Esophagus squamous epithelium (tissue), 5 donors: ENCODE results near the gene TMEM30A. TPM values are rescaled to one million over a fixed set of nuclear protein-coding genes. Genes with fewer than 3 reads are reported as not detected.

Experiments
- DNase-seq: peaks from one replicate; lab custom pipeline; 2025; lab: John Stamatoyannopoulos, UW
- H3K27ac ChIP-seq, 4 donors: fragments of 200-600 bp; sonication (generic); one replicate each; pipeline ENCODE4 v1.5.1; 2016 to 2019; ENCODE audit warnings: mild to moderate bottlenecking in 1 of 4
- H3K27me3 ChIP-seq, 4 donors: fragments of 200-600 bp; sonication (generic); 1 replicate in 3 of 4; 2 replicates in 1 of 4; pipeline versions ENCODE4 v1.5.1 to v1.6.0; 2017 to 2021; ENCODE audit warnings: antibody characterized with exemption in 1 of 4
- H3K36me3 ChIP-seq, 3 donors: fragments of 200-600 bp; sonication (generic); one replicate each; pipeline ENCODE4 v1.5.1; 2016 to 2019
- H3K4me1 ChIP-seq, 3 donors: fragments of 200-600 bp; sonication (generic); one replicate each; pipeline ENCODE4 v1.5.1; 2017 to 2019
- H3K4me3 ChIP-seq, 4 donors: fragments of 200-600 bp; sonication (generic); 1 replicate in 3 of 4; 2 replicates in 1 of 4; pipeline ENCODE4 v1.5.1; 2016 to 2019; ENCODE audit warnings: mild to moderate bottlenecking in 2 of 4, moderate library complexity in 1 of 4
- H3K9me3 ChIP-seq, 3 donors: fragments of 200-600 bp; sonication (generic); one replicate each; pipeline ENCODE4 v1.5.1; 2016 to 2019
- POLR2A ChIP-seq, 4 donors: fragments of 450-650 bp; IDR thresholded peaks; one replicate each; pipeline ENCODE4 v1.6.1; 2017; ENCODE audit warnings: antibody characterized with exemption in 4 of 4, mild to moderate bottlenecking in 4 of 4, moderate library complexity in 3 of 4
- WGBS, 2 donors: methylation state at CpG; one replicate each; pipeline ENCODE4 v1.1.5; 2018; 5-methylcytosine and 5-hydroxymethylcytosine counted together
- intact Hi-C: fragments of 100-400 bp; cut with DNase I; formaldehyde crosslinking; loops from one replicate; pipeline ENCODE4 v1.15.0; 2022
- total RNA-seq, 4 donors: library from RNA; depleted of rRNA; stranded (reverse); fragments of >200 nt; gene quantifications; one replicate each; pipeline ENCODE4 v1.1.0, GENCODE V29; 2016
- TF ChIP-seq, protein P1 (sequence below), 6 experiments: fragments of 450-650 bp in 4 of 6; fragments of 200-600 bp in 2 of 6; sonication (generic) in 2 of 6; IDR thresholded peaks; one replicate each; pipeline ENCODE4 v1.5.1; 2016 to 2019; ENCODE audit warnings: antibody characterized with exemption in 6 of 6, mild to moderate bottlenecking in 4 of 6, moderate library complexity in 4 of 6
- donor health status: DM: yes; HTN: yes; CAD: no.

TMEM30A gene
- total RNA-seq, 4 donors from 2014 or later: 51.3 to 97.0 (median 72.3) TPM

DNA sequence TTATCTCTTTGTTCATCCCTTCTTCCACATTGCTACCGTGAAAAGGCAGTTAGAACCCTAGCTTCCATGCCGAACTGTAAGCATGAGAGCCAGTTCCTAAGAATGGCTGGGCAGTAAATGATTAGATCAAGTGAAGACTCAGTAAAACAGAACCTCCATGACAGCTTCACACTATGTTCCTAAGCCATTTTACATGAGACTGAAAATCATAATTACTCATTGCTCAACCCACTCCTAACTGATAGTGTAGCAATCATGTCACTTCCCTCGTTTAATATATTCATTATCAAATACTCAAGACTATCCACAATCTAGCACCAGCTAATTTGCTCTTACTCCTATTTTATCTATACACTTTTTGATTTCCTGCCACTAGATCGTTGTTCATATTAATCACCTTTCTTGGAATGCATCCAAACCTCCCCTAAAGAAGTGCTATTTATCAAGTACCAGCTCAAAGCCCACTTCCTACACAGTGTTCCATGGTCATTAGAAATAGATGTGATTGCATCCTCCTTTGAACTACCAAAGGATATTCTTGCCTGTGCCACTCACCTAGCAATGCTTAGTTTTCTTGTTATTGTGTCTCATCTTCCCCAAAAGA lies 6.0 kb downstream of the TMEM30A start:
- Histone ChIP-seq H3K4me1 (peaks cover 0 to 81% (median 25%) of the 10 kb centered on the region in 3 donors), H3K36me3 (no peaks in the 10 kb centered on the region), H3K27ac (no peak overlapping the region), H3K9me3 (no peaks in the 10 kb centered on the region), H3K27me3 (no peaks in the 10 kb centered on the region), H3K4me3 (no peak overlapping the region)
- TF ChIP-seq, protein P1, sequence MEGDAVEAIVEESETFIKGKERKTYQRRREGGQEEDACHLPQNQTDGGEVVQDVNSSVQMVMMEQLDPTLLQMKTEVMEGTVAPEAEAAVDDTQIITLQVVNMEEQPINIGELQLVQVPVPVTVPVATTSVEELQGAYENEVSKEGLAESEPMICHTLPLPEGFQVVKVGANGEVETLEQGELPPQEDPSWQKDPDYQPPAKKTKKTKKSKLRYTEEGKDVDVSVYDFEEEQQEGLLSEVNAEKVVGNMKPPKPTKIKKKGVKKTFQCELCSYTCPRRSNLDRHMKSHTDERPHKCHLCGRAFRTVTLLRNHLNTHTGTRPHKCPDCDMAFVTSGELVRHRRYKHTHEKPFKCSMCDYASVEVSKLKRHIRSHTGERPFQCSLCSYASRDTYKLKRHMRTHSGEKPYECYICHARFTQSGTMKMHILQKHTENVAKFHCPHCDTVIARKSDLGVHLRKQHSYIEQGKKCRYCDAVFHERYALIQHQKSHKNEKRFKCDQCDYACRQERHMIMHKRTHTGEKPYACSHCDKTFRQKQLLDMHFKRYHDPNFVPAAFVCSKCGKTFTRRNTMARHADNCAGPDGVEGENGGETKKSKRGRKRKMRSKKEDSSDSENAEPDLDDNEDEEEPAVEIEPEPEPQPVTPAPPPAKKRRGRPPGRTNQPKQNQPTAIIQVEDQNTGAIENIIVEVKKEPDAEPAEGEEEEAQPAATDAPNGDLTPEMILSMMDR (IDR thresholded peaks at IDR 0.05): no peak
- TF ChIP-seq POLR2A (IDR thresholded peaks at IDR 0.05): no peak
- intact Hi-C loops: no loop called here
- no peak for DNase-seq
- WGBS, 2 donors: 48 to 58% methylated on average over 4 of the region's 4 CpGs

GRCh38 chr6:75275067-75275466 lies 9.5 kb downstream of the TMEM30A start:
- Histone ChIP-seq H3K4me3 (no peak overlapping the region), H3K27me3 (no peaks in the 10 kb centered on the region), H3K27ac (no peak overlapping the region), H3K9me3 (peaks cover 0 to 7% (median 0%) of the 10 kb centered on the region in 3 donors), H3K36me3 (peaks cover 0 to 8% (median 0%) of the 10 kb centered on the region in 3 donors), H3K4me1 (peaks cover 0 to 67% (median 8%) of the 10 kb centered on the region in 3 donors)
- TF ChIP-seq, protein P1 (IDR thresholded peaks at IDR 0.05): no peak
- TF ChIP-seq POLR2A (IDR thresholded peaks at IDR 0.05): no peak
- intact Hi-C loops: no loop called here
- DNase-seq: no peak

- peaks cover 0 to 7% (median 0%) of the 10 kb centered on the region in 3 donors for H3K9me3 ChIP-seq
- H3K27ac ChIP-seq: peak overlapping the region in 3 of 4 donors; percentile 5 to 54 (median 24)
- peaks cover 0 to 8% (median 0%) of the 10 kb centered on the region in 3 donors for H3K36me3 ChIP-seq
- no peaks in the 10 kb centered on the region for H3K27me3 ChIP-seq
- 63 to 75% methylated on average over 4 of the region's 4 CpGs for WGBS, 2 donors
- no peak overlapping the region for H3K4me3 ChIP-seq
- TF ChIP-seq, protein P1 (IDR thresholded peaks at IDR 0.05): no peak
- no peak for TF ChIP-seq POLR2A (IDR thresholded peaks at IDR 0.05)
- DNase-seq: no peak
- intact Hi-C loops: no loop called here
- peaks cover 0 to 58% (median 6%) of the 10 kb centered on the region in 3 donors for H3K4me1 ChIP-seq
Observed at GRCh38 chr6:75273009-75273408, 11.6 kb downstream of the TMEM30A start.

GRCh38 chr6:75272145-75272840 lies 12.3 kb downstream of the TMEM30A start:
- no peaks in the 10 kb centered on the region for H3K27me3 ChIP-seq
- H3K27ac ChIP-seq: peak overlapping the region in 3 of 4 donors; percentile 15 to 69 (median 24)
- H3K36me3 ChIP-seq: peaks cover 0 to 8% (median 0%) of the 10 kb centered on the region in 3 donors
- 79% methylated on average over 5 of the region's 5 CpGs for WGBS, 2 donors
- TF ChIP-seq, protein P1 (IDR thresholded peaks at IDR 0.05): no peak
- no peak for TF ChIP-seq POLR2A (IDR thresholded peaks at IDR 0.05)
- peaks cover 5 to 60% (median 9%) of the 10 kb centered on the region in 3 donors for H3K4me1 ChIP-seq
- no peak overlapping the region for H3K4me3 ChIP-seq
- intact Hi-C loops: no loop called here
- DNase-seq: no peak
- peaks cover 0 to 7% (median 0%) of the 10 kb centered on the region in 3 donors for H3K9me3 ChIP-seq

GRCh38 chr6:75268988-75269354 lies 15.6 kb downstream of the TMEM30A start:
- H3K4me1 ChIP-seq: peaks cover 5 to 49% (median 9%) of the 10 kb centered on the region in 3 donors
- no peak overlapping the region for H3K4me3 ChIP-seq
- TF ChIP-seq, protein P1 (IDR thresholded peaks at IDR 0.05): no peak
- TF ChIP-seq POLR2A (IDR thresholded peaks at IDR 0.05): no peak
- DNase-seq: no peak
- peaks cover 0 to 7% (median 0%) of the 10 kb centered on the region in 3 donors for H3K9me3 ChIP-seq
- WGBS, 2 donors: 84 to 89% methylated on average over 4 of the region's 4 CpGs
- H3K27ac ChIP-seq: no peak overlapping the region
- peaks cover 0 to 20% (median 0%) of the 10 kb centered on the region in 3 donors for H3K36me3 ChIP-seq
- intact Hi-C loops: loop anchor here (10.0 kb wide), 1 partner anchor 266 kb away; no protein-coding TSS in a partner anchor
- no peaks in the 10 kb centered on the region for H3K27me3 ChIP-seq
